A549 (cell line): Measurements from ENCODE around the gene INSIG2. TPM values are rescaled to one million over a fixed set of nuclear protein-coding genes. Genes with fewer than 3 reads are reported as not detected.

ENCODE experiments used
- ATAC-seq, 2 experiments: fragments of 200-7000 bp in 1 of 2; fragments of >200 bp in 1 of 2; cut with Nextera tagmentation in 1 of 2; cut with Tn5 transposase in 1 of 2; 3 replicates each; pipeline versions ENCODE4 v1.8.0 to v1.9.1; 2018 to 2020; ENCODE audit warnings: mild to moderate bottlenecking in 1 of 2, moderate library complexity in 1 of 2
- CTCF ChIA-PET: fragments of 300-600 bp; sonication (Branson Sonifier 250); formaldehyde crosslinking; extraction: SDS; loops from one replicate; lab custom pipeline; 2021; ENCODE audit warnings: antibody characterized with exemption, inconsistent platforms; lab: Yijun Ruan, JAX
- POLR2A ChIA-PET: fragments of 350-600 bp; formaldehyde crosslinking; extraction: SDS; loops from one replicate; lab custom pipeline; 2021; ENCODE audit warnings: antibody characterized with exemption, inconsistent platforms; lab: Yijun Ruan, JAX
- DNase-seq, 2 experiments: peaks; one replicate each; pipeline versions ENCODE4 v3.0.0 to v3.0.0-alpha.2; 2011 to 2016; ENCODE audit warnings: low read depth in 1 of 2, low spot score in 1 of 2
- FAIRE-seq: peaks from 2 replicates; lab custom pipeline; 2011; peaks lifted over from hg19 to GRCh38; lab: Jason Lieb, UNC
- H3K27ac ChIP-seq, 2 experiments: fragments of >200 bp; sonication (Bioruptor Twin); formaldehyde crosslinking; 3 replicates each; pipeline ENCODE4 v1.5.1; 2016 to 2017
- H3K4me1 ChIP-seq: fragments of >200 bp; sonication (Bioruptor Twin); formaldehyde crosslinking; 3 replicates; pipeline ENCODE4 v1.6.1; 2016
- H3K4me2 ChIP-seq: fragments of >200 bp; sonication (Bioruptor Twin); formaldehyde crosslinking; 3 replicates; pipeline ENCODE4 v1.6.1; 2016
- H3K4me3 ChIP-seq: fragments of >200 bp; sonication (Bioruptor Twin); formaldehyde crosslinking; 3 replicates; pipeline ENCODE4 v1.5.1; 2016
- H3K9me3 ChIP-seq: fragments of >200 bp; sonication (Bioruptor Twin); formaldehyde crosslinking; 3 replicates; pipeline ENCODE4 v1.6.1; 2016
- CEBPB ChIP-seq, 2 experiments: fragments of >200 bp in 1 of 2; sonication (Bioruptor Twin) in 1 of 2; formaldehyde crosslinking in 1 of 2; IDR thresholded peaks; 2 replicates each; pipeline ENCODE4 v1.6.1; 2012 to 2016
- EP300 ChIP-seq, 2 experiments: fragments of >200 bp; sonication (Bioruptor Twin); formaldehyde crosslinking; IDR thresholded peaks; 2 replicates in 1 of 2; 3 replicates in 1 of 2; pipeline ENCODE4 v1.6.1; 2016 to 2017
- FOSB ChIP-seq: fragments of 250-450 bp; sonication (Bioruptor Pico); IDR thresholded peaks from 2 replicates; pipeline ENCODE4 v1.5.0; 2020; ENCODE audit warnings: mild to moderate bottlenecking, moderate library complexity
- FOXS1 ChIP-seq: fragments of 250-450 bp; sonication (Bioruptor Pico); IDR thresholded peaks from 2 replicates; pipeline ENCODE4 v1.5.0; 2020; ENCODE audit warnings: mild to moderate bottlenecking, moderate library complexity
- GATA3 ChIP-seq: IDR thresholded peaks from 2 replicates; pipeline ENCODE4 v1.6.1; 2012; ENCODE audit warnings: borderline replicate concordance
- HDAC2 ChIP-seq: fragments of 200-600 bp; sonication (generic); IDR thresholded peaks from 2 replicates; pipeline ENCODE4 v1.6.1; 2016
- HEYL ChIP-seq: fragments of 250-450 bp; sonication (Bioruptor Pico); IDR thresholded peaks from 2 replicates; pipeline ENCODE4 v1.8.0; 2021; ENCODE audit warnings: mild to moderate bottlenecking, moderate library complexity
- HOXB13 ChIP-seq: fragments of 250-450 bp; sonication (Bioruptor Pico); IDR thresholded peaks from 2 replicates; pipeline ENCODE4 v1.5.0; 2020; ENCODE audit warnings: low read depth, mild to moderate bottlenecking, moderate library complexity
- HOXB5 ChIP-seq: fragments of 250-450 bp; sonication (Bioruptor Pico); IDR thresholded peaks from 2 replicates; pipeline ENCODE4 v1.5.0; 2020; ENCODE audit warnings: mild to moderate bottlenecking, moderate library complexity
- JUNB ChIP-seq: fragments of >200 bp; sonication (Bioruptor Twin); formaldehyde crosslinking; IDR thresholded peaks from 2 replicates; pipeline ENCODE4 v1.6.1; 2016
- NR3C1 ChIP-seq: fragments of >200 bp; sonication (Bioruptor Twin); formaldehyde crosslinking; IDR thresholded peaks from 3 replicates; pipeline ENCODE4 v1.6.1; 2017
- PHF8 ChIP-seq: fragments of 200-600 bp; sonication (generic); IDR thresholded peaks from 2 replicates; pipeline ENCODE4 v1.6.1; 2016; ENCODE audit warnings: low read depth, mild to moderate bottlenecking, antibody characterized with exemption, moderate library complexity, borderline replicate concordance
- POLR2A ChIP-seq: IDR thresholded peaks from 2 replicates; pipeline ENCODE4 v1.6.1; 2012; ENCODE audit warnings: mild to moderate bottlenecking, low read length
- RARB ChIP-seq: fragments of 250-450 bp; sonication (Bioruptor Pico); IDR thresholded peaks from 2 replicates; pipeline ENCODE4 v1.8.0; 2021; ENCODE audit warnings: mild to moderate bottlenecking, moderate library complexity
- RCOR1 ChIP-seq: fragments of 150-350 bp; IDR thresholded peaks from 2 replicates; pipeline ENCODE4 v1.6.1; 2014; ENCODE audit warnings: antibody characterized with exemption, low read length, low read depth
- RFX5 ChIP-seq: fragments of 450-650 bp; IDR thresholded peaks from 2 replicates; pipeline ENCODE4 v1.7.1; 2014; ENCODE audit warnings: antibody characterized with exemption, mild to moderate bottlenecking, moderate library complexity
- SMC3 ChIP-seq: fragments of >200 bp; sonication (Bioruptor Twin); formaldehyde crosslinking; IDR thresholded peaks from 3 replicates; pipeline ENCODE4 v1.6.1; 2018; ENCODE audit warnings: inconsistent platforms
- TFCP2L1 ChIP-seq: fragments of 250-450 bp; sonication (Bioruptor Pico); IDR thresholded peaks from 2 replicates; pipeline ENCODE4 v1.5.0; 2021; ENCODE audit warnings: mild to moderate bottlenecking
- TP53 ChIP-seq: fragments of 250-450 bp; sonication (Bioruptor Pico); IDR thresholded peaks from 2 replicates; pipeline ENCODE4 v1.5.0; 2021; ENCODE audit warnings: mild to moderate bottlenecking, moderate library complexity
- ZC3H11A ChIP-seq: fragments of 450-650 bp; IDR thresholded peaks from 2 replicates; pipeline ENCODE4 v1.6.1; 2014; ENCODE audit warnings: antibody characterized with exemption, mild to moderate bottlenecking
- ZNF302 ChIP-seq: fragments of 250-450 bp; sonication (Bioruptor Pico); IDR thresholded peaks from 2 replicates; pipeline ENCODE4 v1.9.0; 2021; ENCODE audit warnings: inconsistent platforms, mild to moderate bottlenecking, moderate library complexity
- WGBS: methylation state at CpG from one replicate; pipeline ENCODE4 v1.1.6; 2017; ENCODE audit errors: missing lambda C conversion rate; 5-methylcytosine and 5-hydroxymethylcytosine counted together
- polyA plus RNA-seq, 4 experiments: library from polyadenylated mRNA; depleted of rRNA in 3 of 4; stranded (reverse); fragments of >200 nt; fragmentation: RNase III in 1 of 4; extraction: RNeasy Plus Mini Kit Qiagen cat#74134 plus additional on column Dnase treatment in 1 of 4; gene quantifications; 2 replicates in 3 of 4; 3 replicates in 1 of 4; pipeline ENCODE4 v1.2.3, GENCODE V29; 2011 to 2017
- TF ChIP-seq, protein P1 (sequence below): IDR thresholded peaks from 2 replicates; pipeline ENCODE4 v1.6.1; 2012
- TF ChIP-seq, protein P2 (sequence below): fragments of >200 bp; sonication (Bioruptor Twin); formaldehyde crosslinking; IDR thresholded peaks from 3 replicates; pipeline ENCODE4 v1.6.1; 2016
- TF ChIP-seq, protein P3 (sequence below): IDR thresholded peaks from 2 replicates; pipeline ENCODE4 v1.6.1; 2012; ENCODE audit warnings: low read depth, borderline replicate concordance
- TF ChIP-seq, protein P4 (sequence below): IDR thresholded peaks from 2 replicates; pipeline ENCODE4 v1.6.1; 2012
- TF ChIP-seq, protein P5 (sequence below): fragments of 450-650 bp; IDR thresholded peaks from 2 replicates; pipeline ENCODE4 v1.6.1; 2014; ENCODE audit warnings: antibody characterized with exemption

Gene INSIG2
- polyA plus RNA-seq, 2 of the 4 experiments (the other 2 are of a cell fraction): 12.1 to 23.4 TPM

DNA sequence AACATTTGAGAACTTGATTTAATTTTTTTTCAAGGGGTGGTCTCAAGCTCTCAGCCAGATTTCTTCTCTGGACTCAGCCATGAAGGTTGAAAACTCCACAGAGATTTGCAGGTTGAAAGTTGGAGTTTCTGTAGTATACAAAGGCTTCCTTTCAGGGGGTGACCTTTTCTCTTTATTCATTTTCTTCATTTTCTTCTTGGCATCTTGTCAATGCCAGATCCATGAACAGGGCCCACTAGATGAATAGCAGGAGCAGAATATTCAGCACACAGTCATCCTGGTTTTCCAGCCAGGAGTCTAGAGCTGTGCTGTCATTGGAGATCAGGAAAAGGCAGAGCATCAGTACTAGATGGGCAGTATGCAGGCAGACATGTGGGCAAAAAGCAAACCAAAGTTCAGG lies 62.0 kb downstream of the INSIG2 start:
- no peak for DNase-seq
- no peak for ATAC-seq
- Histone ChIP-seq H3K4me2 (no peak overlapping the region), H3K27ac (no peak overlapping the region), H3K4me3 (no peak overlapping the region), H3K9me3 (no peaks in the 10 kb centered on the region; the same call in 2 of the 3 replicates), H3K4me1 (no peaks in the 10 kb centered on the region)
- CTCF ChIA-PET: interaction anchor here (0.7 to 1.0 kb wide), 2 partner anchors 37 to 104 kb away, joined by 3 read pairs; no protein-coding TSS in a partner anchor
- no peak for FAIRE-seq
- no peak for TF ChIP-seq NR3C1
- no peak for TF ChIP-seq TFCP2L1 (CRISPR knock-in tag)
- TF ChIP-seq, protein P1, sequence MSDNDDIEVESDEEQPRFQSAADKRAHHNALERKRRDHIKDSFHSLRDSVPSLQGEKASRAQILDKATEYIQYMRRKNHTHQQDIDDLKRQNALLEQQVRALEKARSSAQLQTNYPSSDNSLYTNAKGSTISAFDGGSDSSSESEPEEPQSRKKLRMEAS: no peak
- TF ChIP-seq, protein P2, sequence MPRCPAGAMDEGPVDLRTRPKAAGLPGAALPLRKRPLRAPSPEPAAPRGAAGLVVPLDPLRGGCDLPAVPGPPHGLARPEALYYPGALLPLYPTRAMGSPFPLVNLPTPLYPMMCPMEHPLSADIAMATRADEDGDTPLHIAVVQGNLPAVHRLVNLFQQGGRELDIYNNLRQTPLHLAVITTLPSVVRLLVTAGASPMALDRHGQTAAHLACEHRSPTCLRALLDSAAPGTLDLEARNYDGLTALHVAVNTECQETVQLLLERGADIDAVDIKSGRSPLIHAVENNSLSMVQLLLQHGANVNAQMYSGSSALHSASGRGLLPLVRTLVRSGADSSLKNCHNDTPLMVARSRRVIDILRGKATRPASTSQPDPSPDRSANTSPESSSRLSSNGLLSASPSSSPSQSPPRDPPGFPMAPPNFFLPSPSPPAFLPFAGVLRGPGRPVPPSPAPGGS: no peak
- POLR2A ChIA-PET: no interaction called here

DNA sequence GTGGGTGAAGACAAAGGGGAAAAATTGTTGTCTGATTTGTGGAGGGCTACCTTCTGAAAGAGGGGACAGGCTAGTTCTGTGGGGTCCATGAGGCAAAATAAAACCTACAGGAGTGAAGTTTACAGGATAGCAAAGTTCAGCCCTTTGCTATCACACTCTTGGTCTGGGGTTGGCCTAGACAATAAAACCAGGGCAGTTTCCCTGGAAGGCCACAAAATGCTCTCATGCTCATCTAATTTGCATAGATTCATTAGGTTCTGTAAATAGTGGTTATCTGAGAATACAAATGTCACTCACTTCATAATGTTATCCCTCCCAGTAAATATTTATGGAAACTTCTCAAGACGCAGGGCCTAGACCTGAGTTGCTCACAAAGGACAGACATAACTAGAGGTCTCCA lies 63.6 kb downstream of the INSIG2 start:
- Histone ChIP-seq H3K4me3 (no peak overlapping the region), H3K4me2 (no peak overlapping the region), H3K9me3 (peaks cover 5% of the 10 kb centered on the region; the same call in 2 of the 3 replicates), H3K4me1 (no peaks in the 10 kb centered on the region), H3K27ac (no peak overlapping the region)
- FAIRE-seq (no peak), DNase-seq (no peak), ATAC-seq (no peak)
- CTCF ChIA-PET: no interaction called here
- 100% methylated on average over 1 of the region's 1 CpG for WGBS
- POLR2A ChIA-PET: no interaction called here
- TF ChIP-seq TP53 (no peak), ZC3H11A (no peak)

DNA sequence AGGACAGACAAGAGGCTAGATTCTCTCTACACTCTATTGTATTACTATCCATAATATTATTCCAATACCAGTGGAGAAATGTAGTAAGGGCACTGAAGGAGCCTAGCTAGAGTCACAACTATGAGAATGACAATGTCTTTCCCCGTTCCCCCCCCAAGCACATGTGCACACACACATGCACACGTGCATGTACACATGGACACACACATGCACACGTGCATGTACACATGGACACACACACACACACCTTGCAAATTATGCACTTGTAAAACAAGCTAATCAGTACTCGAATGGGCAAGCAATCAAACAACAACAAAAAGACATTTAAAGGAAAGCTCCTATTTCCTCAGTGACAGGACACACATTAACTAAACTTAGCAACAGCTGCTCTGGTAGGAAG lies 65.2 kb downstream of the INSIG2 start:
- DNase-seq (no peak), FAIRE-seq (no peak)
- H3K4me2 ChIP-seq: no peak overlapping the region
- no peaks in the 10 kb centered on the region for H3K4me1 ChIP-seq
- no peak overlapping the region for H3K4me3 ChIP-seq
- ChIA-PET POLR2A (no interaction called here), CTCF (no interaction called here)
- TF ChIP-seq GATA3: no peak
- no peak for TF ChIP-seq POLR2A
- no peak for TF ChIP-seq HEYL (CRISPR knock-in tag)
- no peak for TF ChIP-seq RFX5
- no peak for TF ChIP-seq SMC3
- no peak for TF ChIP-seq FOXS1
- TF ChIP-seq PHF8: no peak
- TF ChIP-seq HOXB13: no peak
- TF ChIP-seq CEBPB (IDR thresholded peaks at IDR 0.05): no peak
- no peak for TF ChIP-seq HOXB5 (CRISPR knock-in tag)
- TF ChIP-seq HDAC2: no peak
- TF ChIP-seq, protein P3, sequence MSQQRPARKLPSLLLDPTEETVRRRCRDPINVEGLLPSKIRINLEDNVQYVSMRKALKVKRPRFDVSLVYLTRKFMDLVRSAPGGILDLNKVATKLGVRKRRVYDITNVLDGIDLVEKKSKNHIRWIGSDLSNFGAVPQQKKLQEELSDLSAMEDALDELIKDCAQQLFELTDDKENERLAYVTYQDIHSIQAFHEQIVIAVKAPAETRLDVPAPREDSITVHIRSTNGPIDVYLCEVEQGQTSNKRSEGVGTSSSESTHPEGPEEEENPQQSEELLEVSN: no peak
- no peak for TF ChIP-seq ZNF302 (CRISPR knock-in tag)
- TF ChIP-seq RCOR1: no peak
- no peak for TF ChIP-seq JUNB
- TF ChIP-seq RARB (CRISPR knock-in tag): no peak
- TF ChIP-seq EP300 (IDR thresholded peaks at IDR 0.05): no peak
- TF ChIP-seq FOSB (CRISPR knock-in tag): no peak
- TF ChIP-seq, protein P4, sequence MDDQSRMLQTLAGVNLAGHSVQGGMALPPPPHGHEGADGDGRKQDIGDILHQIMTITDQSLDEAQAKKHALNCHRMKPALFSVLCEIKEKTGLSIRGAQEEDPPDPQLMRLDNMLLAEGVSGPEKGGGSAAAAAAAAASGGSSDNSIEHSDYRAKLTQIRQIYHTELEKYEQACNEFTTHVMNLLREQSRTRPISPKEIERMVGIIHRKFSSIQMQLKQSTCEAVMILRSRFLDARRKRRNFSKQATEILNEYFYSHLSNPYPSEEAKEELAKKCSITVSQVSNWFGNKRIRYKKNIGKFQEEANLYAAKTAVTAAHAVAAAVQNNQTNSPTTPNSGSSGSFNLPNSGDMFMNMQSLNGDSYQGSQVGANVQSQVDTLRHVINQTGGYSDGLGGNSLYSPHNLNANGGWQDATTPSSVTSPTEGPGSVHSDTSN: no peak
- TF ChIP-seq, protein P5, sequence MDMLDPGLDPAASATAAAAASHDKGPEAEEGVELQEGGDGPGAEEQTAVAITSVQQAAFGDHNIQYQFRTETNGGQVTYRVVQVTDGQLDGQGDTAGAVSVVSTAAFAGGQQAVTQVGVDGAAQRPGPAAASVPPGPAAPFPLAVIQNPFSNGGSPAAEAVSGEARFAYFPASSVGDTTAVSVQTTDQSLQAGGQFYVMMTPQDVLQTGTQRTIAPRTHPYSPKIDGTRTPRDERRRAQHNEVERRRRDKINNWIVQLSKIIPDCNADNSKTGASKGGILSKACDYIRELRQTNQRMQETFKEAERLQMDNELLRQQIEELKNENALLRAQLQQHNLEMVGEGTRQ: no peak
- TF ChIP-seq, all 56 proteins: peak for 0
- no peak overlapping the region for H3K27ac ChIP-seq
- WGBS: 20% methylated on average over 3 of the region's 4 CpGs
- no peak for ATAC-seq
- H3K9me3 ChIP-seq: peaks cover 14% of the 10 kb centered on the region; the same call in 2 of the 3 replicates
